ENCODE results near the gene PDE6H. TPM values are rescaled to one million over a fixed set of nuclear protein-coding genes. Genes with fewer than 3 reads are reported as not detected.

Gene PDE6H
- polyA plus RNA-seq, 1 of the 3 experiments (the other 2 are of a cell fraction) = not detected

DNA sequence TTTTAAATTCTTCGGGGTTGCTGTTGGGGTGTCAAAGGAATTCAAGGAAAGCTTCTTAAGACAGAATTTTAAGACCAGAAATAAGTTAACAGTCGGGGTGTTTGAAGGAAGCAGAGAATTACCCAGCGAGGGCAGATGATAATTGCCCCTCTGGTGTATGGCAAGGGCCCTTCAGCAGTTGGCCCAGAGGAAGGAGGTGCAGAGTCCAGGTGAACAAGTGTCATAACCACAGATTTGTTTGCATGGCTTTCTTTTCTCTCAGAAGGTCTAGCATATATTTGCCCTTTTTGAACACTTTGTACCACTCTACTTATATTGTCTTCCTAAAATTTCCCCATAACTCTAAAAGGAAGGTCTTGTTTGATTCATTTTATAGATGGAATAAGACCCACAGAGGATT, 1.8 kb downstream of the PDE6H start:
- 40% methylated on average over 3 of the region's 3 CpGs for WGBS (ENCODE audit: low lambda C conversion rate)
- POLR2A ChIA-PET = no interaction called here
- H2AFZ ChIP-seq (ENCODE audit: low read depth) = 0 out of 2 replicates have a peak overlapping the region, but pooled peaks have one; percentile 22

GRCh38 chr12:14975457-14975856, 2.6 kb downstream of the PDE6H start:
- H3K9me2 ChIP-seq = no peaks in the 10 kb centered on the region
- no peaks in the 10 kb centered on the region for H3K27me3 ChIP-seq (ENCODE audit: insufficient read depth)
- no peaks in the 10 kb centered on the region for H4K20me1 ChIP-seq (ENCODE audit: insufficient read depth)
- H2AFZ ChIP-seq (ENCODE audit: low read depth) = no peak overlapping the region
- WGBS (ENCODE audit: low lambda C conversion rate) = 58% methylated on average over 4 of the region's 4 CpGs
- no peak overlapping the region for H3K4me2 ChIP-seq
- H3K79me2 ChIP-seq (ENCODE audit: insufficient read depth) = no peaks in the 10 kb centered on the region
- no peaks in the 10 kb centered on the region for H3K9me3 ChIP-seq
- no peak for DNase-seq
- no peaks in the 10 kb centered on the region for H3K4me1 ChIP-seq (ENCODE audit: control insufficient read depth in 1 of 2, insufficient read depth in 2 of 2, low read depth in 1 of 2, low read length in 1 of 2)
- H3K4me3 ChIP-seq (ENCODE audit: low read depth in 2 of 2, low read length in 1 of 2) = no peak overlapping the region
- ChIA-PET CTCF (no interaction called here), POLR2A (no interaction called here)
- H3K36me3 ChIP-seq (replicated peaks in 1 of 2; ENCODE audit: control insufficient read depth in 1 of 2, insufficient read depth in 2 of 2, low read length in 1 of 2) = no peaks in the 10 kb centered on the region
- H3F3A ChIP-seq (replicated peaks; ENCODE audit: insufficient read depth) = no peaks in the 10 kb centered on the region
- H3K27ac ChIP-seq (ENCODE audit: low read depth in 2 of 2, low read length in 1 of 2) = no peak overlapping the region
- no peak for TF ChIP-seq SMC3 (IDR thresholded peaks at IDR 0.05; ENCODE audit: low read depth, low read length)
- no peak for TF ChIP-seq JUND (IDR thresholded peaks at IDR 0.05)
- TF ChIP-seq NRF1 (IDR thresholded peaks at IDR 0.05; ENCODE audit: low read depth, low read length) = no peak
- no peak for TF ChIP-seq MEF2A (IDR thresholded peaks at IDR 0.05; ENCODE audit: borderline replicate concordance, low read depth)
- no peak for TF ChIP-seq ELF1 (IDR thresholded peaks at IDR 0.05)
- TF ChIP-seq GABPA (IDR thresholded peaks at IDR 0.05; ENCODE audit: low read depth) = no peak
- no peak for TF ChIP-seq FOSL2 (IDR thresholded peaks at IDR 0.05; ENCODE audit: borderline replicate concordance, low read depth)
- no peak for TF ChIP-seq MXI1 (IDR thresholded peaks at IDR 0.05; ENCODE audit: low read depth, low read length)
- TF ChIP-seq, protein P1, sequence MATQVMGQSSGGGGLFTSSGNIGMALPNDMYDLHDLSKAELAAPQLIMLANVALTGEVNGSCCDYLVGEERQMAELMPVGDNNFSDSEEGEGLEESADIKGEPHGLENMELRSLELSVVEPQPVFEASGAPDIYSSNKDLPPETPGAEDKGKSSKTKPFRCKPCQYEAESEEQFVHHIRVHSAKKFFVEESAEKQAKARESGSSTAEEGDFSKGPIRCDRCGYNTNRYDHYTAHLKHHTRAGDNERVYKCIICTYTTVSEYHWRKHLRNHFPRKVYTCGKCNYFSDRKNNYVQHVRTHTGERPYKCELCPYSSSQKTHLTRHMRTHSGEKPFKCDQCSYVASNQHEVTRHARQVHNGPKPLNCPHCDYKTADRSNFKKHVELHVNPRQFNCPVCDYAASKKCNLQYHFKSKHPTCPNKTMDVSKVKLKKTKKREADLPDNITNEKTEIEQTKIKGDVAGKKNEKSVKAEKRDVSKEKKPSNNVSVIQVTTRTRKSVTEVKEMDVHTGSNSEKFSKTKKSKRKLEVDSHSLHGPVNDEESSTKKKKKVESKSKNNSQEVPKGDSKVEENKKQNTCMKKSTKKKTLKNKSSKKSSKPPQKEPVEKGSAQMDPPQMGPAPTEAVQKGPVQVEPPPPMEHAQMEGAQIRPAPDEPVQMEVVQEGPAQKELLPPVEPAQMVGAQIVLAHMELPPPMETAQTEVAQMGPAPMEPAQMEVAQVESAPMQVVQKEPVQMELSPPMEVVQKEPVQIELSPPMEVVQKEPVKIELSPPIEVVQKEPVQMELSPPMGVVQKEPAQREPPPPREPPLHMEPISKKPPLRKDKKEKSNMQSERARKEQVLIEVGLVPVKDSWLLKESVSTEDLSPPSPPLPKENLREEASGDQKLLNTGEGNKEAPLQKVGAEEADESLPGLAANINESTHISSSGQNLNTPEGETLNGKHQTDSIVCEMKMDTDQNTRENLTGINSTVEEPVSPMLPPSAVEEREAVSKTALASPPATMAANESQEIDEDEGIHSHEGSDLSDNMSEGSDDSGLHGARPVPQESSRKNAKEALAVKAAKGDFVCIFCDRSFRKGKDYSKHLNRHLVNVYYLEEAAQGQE (IDR thresholded peaks at IDR 0.05; ENCODE audit: low read depth, low read length) = no peak
- TF ChIP-seq IRF3 (IDR thresholded peaks at IDR 0.05; ENCODE audit: low read depth, low read length) = no peak
- no peak for TF ChIP-seq YY1 (IDR thresholded peaks at IDR 0.05; ENCODE audit: low read depth)
- TF ChIP-seq EZH2phosphoT487 (IDR thresholded peaks at IDR 0.05; ENCODE audit: borderline replicate concordance, low read depth) = no peak
- no peak overlapping the region for H3K9ac ChIP-seq

More for the DNA sequence above, 1.8 kb downstream of the PDE6H start:
- Histone ChIP-seq H3K4me2 (no peak overlapping the region), H3F3A (replicated peaks; ENCODE audit: insufficient read depth) (no peaks in the 10 kb centered on the region), H3K9me2 (no peaks in the 10 kb centered on the region), H3K9ac (no peak overlapping the region), H3K4me1 (ENCODE audit: control insufficient read depth in 1 of 2, insufficient read depth in 2 of 2, low read depth in 1 of 2, low read length in 1 of 2) (no peaks in the 10 kb centered on the region), H3K79me2 (ENCODE audit: insufficient read depth) (no peaks in the 10 kb centered on the region), H3K9me3 (no peaks in the 10 kb centered on the region), H3K27ac (ENCODE audit: low read depth in 2 of 2, low read length in 1 of 2) (no peak overlapping the region), H3K36me3 (replicated peaks in 1 of 2; ENCODE audit: control insufficient read depth in 1 of 2, insufficient read depth in 2 of 2, low read length in 1 of 2) (no peaks in the 10 kb centered on the region), H3K4me3 (ENCODE audit: low read depth in 2 of 2, low read length in 1 of 2) (no peak overlapping the region), H3K27me3 (ENCODE audit: insufficient read depth) (no peaks in the 10 kb centered on the region), H4K20me1 (ENCODE audit: insufficient read depth) (no peaks in the 10 kb centered on the region)
- TF ChIP-seq RCOR1 (IDR thresholded peaks at IDR 0.05; ENCODE audit: low read length) = no peak
- TF ChIP-seq, protein P2, sequence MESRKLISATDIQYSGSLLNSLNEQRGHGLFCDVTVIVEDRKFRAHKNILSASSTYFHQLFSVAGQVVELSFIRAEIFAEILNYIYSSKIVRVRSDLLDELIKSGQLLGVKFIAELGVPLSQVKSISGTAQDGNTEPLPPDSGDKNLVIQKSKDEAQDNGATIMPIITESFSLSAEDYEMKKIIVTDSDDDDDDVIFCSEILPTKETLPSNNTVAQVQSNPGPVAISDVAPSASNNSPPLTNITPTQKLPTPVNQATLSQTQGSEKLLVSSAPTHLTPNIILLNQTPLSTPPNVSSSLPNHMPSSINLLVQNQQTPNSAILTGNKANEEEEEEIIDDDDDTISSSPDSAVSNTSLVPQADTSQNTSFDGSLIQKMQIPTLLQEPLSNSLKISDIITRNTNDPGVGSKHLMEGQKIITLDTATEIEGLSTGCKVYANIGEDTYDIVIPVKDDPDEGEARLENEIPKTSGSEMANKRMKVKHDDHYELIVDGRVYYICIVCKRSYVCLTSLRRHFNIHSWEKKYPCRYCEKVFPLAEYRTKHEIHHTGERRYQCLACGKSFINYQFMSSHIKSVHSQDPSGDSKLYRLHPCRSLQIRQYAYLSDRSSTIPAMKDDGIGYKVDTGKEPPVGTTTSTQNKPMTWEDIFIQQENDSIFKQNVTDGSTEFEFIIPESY (IDR thresholded peaks at IDR 0.05; ENCODE audit: borderline replicate concordance, low read depth) = no peak
- no peak for TF ChIP-seq TAF1 (IDR thresholded peaks at IDR 0.05; ENCODE audit: borderline replicate concordance, low read depth, low read length)
- no peak for TF ChIP-seq MXI1 (IDR thresholded peaks at IDR 0.05; ENCODE audit: low read depth, low read length)
- TF ChIP-seq RFX5 (IDR thresholded peaks at IDR 0.05; ENCODE audit: low read length) = no peak
- no peak for TF ChIP-seq FOXJ3 (CRISPR knock-in tag; IDR thresholded peaks at IDR 0.05)
- DNase-seq = no peak
- CTCF ChIA-PET = no interaction called here

Data from SK-N-SH (cell line).